ENCODE measurements around the gene CFAP73. TPM values are rescaled to one million over a fixed set of nuclear protein-coding genes. Genes with fewer than 3 reads are reported as not detected.
"Not testable (repeated sequence)": the region's sequence is repeated elsewhere in the genome, so short reads cannot be mapped to it uniquely, and the experiment has no call there.

Gene CFAP73
- total RNA-seq, 1 donor from 2014 or later, result not detected

DNA sequence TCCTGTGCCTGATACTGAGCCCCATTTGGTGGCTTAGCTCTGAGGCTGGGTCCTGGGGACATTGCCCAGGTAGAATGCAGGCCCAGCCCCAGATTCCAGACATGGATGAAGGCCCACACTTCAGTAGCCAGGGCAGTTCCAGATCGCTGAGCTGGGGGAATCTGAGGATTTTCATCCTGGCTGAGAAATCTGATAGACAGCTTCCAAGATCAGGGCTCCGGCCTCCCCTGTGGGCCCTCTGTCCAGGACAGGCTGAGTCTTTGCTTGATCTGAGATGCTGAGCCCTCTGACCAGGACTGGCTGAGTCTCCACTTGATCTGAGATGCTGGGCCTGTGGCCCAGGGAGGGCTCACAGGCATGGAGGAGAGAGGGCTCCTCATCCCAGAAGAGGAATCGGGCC, 10.7 kb upstream of the CFAP73 start:
- no peak for FAIRE-seq

DNA sequence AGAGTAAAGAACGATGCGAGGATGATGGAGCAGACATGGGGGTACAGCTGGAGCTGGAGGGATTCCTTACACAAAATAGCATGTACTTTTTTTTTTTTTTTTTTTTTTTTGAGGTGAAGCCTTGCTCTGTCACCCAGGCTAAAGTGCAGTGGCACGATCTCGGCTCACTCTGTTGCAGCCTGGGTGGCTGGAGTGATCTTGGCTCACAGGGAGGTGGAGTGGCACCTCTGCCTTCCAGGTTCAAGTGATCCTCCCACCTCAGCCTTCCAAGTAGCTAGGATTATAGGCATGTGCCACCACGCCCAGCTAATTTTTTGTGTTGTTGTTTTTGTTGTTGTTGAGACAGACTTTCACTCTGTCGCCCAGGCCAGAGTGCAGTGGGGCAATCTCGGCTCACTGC, 8.8 kb upstream of the CFAP73 start:
- no peak for DNase-seq (ENCODE audit: low spot score in 2 of 2)
- FAIRE-seq, result no peak

More for the DNA sequence above, 10.7 kb upstream of the CFAP73 start:
- DNase-seq (ENCODE audit: low spot score in 2 of 2), result no peak

DNA sequence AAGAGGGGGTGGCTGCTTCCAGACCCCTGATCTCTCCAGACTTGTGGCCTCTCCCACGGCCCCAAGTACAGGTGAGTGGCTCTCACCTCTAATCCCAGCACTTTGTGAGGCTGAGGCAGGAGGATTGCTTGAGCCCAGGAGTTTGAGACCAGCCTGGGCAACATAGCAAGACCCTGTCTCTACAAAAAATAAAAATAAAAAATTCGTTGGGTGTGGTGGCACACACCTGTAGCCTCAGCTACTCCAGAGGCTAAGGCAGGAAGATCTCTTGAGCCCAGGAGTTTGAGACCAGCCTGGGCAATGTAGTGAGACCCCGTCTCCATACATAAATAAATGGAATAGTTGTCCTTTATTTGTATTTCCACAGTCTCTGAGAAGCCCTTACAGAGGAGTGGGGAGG, 7.8 kb upstream of the CFAP73 start:
- not testable (repeated sequence) for FAIRE-seq; DNase-seq (ENCODE audit: low spot score in 2 of 2)

DNA sequence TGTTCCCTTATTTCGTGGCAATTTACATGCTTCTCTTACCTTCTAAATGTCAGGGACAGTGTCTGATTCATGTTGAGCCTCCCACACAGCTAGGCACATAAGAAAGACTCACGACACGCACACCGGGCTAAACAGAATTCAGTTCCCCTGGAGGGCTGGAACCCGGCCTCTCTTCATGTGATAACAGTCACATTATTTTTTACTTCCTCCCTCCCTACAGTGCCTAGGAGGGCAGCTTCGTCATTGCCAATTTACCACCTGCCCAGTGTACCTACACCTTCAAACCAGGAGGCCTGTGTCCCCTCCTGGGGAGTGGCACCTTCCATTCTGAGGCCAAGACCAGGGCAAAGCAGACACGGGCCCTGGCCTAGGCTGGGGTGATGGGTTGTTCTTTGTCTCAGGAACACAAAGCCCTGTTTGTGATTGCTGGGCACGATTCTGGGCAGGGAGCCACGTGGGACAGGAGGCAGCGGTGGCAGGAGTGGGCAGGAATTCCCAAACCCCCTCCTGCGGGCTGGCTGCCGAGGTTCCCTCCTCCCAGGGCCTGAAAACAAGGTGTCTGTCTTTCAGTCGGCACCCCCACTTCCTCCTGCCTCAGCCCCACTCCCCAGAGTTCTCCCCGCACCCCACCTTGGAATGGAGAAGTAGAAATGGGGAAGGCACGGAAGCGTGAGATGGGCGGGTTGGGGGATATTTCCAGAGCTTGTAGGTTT, 7.2 kb upstream of the CFAP73 start:
- FAIRE-seq (no peak), DNase-seq (ENCODE audit: low spot score in 2 of 2) (peak in 1 of 2 donors; percentile 70)

DNA sequence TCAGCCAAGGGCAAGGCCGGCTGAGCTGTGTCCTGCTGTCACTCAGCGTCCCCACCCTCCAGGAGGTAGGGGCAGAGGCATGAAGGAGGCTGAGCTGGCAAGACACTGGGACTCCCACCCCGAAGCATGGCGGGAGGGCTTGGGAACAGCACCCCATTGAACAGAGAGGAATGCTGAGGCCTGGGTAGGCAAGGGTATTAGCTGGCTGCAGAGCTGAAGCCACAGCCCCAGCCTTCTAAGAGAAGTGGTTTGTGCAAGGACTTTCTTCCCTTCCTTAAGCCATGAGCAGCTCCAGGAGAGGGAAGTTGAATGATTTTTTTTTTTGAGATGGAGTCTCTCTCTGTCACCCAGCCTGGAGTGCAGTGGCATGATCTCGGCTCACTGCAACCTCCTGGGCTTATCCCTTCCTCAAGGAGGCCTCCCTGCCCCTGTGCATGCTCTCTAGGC, 6.6 kb upstream of the CFAP73 start:
- DNase-seq (ENCODE audit: low spot score in 2 of 2) (no peak), FAIRE-seq (no peak)

DNA sequence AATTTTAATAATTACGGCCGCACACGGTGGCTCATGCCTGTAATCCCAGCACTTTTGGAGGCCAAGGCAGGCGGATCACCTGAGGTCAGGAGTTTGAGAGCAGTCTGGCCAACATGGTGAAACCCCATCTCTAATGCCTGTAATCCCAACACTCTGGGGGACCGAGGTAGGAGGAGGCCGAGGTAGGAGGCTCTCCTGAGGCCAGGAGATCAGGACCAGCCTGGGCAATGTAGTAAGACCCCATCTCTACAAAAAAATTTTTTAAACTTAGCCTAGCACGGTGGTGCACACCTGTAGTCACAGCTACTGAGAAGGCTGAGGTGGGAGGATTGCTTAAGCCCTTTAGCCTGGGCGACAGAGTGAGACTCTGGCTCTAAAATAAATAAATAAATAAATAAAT, 5.6 kb upstream of the CFAP73 start:
- no peak for FAIRE-seq
- no peak for DNase-seq (ENCODE audit: low spot score in 2 of 2)

DNA sequence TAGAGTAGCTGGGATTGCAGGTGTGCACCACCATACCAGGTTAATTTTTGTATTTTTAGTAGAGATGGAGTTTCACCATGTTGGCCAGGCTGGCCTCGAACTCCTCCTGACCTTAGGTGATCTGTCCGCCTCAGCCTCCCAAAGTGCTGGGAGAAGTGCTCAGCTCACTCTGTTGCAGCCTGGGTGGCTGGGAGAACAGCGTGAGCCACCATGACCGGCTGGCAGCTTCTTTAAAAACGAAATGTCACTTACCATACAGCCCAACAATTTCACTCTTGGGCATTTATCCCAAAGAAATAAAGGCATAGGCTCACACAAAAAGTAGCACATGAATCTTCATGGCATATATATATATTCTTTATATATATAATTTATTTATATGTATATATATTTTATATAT, 4.7 kb upstream of the CFAP73 start:
- DNase-seq (ENCODE audit: low spot score in 2 of 2), result no peak
- FAIRE-seq, result no peak

DNA sequence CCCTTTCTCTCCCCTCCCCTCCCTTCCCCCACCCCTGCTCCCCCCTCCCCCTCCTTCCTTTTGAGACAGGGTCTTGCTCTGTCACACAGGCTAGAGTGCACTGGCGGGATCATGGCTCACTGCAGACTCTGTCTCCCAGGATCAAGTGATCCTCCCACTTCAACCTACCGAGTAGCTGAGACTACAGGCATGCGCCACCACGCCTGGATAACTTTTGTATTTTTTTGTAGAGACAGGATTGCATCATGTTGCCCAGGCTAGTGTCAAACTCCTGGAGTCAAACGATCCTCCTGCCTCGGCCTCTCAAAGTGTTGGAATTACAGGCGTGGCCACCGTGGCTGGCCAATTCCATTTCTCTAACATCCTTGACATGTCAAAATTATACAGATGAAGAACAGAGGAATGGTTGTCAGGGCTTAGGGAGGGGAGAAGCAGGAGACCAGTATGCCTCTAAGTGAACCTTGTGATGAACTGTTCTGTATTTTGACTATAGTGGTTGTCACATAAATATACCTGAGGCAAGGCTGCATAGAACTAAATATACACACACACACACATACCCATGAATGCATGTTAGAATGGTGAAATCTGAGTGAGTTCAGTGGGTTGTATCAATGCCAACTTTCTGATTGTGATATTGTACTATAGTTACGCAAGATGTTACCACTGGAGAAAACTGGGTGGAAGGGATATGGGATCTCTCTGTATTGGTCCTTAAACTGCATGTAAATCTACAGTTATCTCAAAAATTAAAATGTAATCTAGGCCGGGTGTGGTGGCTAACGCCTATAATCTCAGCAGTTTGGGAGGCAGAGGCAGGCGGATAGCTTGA, 3.6 kb upstream of the CFAP73 start:
- FAIRE-seq, result no peak
- DNase-seq (ENCODE audit: low spot score in 2 of 2), result no peak

DNA sequence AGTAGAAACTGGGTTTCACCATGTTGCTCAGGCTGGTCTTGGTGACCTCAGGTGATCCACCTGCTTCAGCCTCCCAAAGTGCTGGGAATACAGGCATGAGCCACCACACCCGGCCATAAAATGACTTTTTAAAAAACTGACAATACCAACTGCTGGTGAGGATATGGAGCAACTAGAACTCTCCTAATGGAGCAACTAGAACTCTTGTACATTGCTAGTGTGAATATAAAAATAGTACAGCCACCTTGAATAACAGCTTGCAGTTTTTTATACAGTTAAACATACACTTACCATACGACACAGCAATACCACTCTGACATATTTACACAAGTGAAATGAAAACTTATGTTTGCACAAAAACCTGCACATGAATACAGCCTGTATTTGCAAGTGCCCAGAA, 2.5 kb upstream of the CFAP73 start:
- no peak for FAIRE-seq

DNA sequence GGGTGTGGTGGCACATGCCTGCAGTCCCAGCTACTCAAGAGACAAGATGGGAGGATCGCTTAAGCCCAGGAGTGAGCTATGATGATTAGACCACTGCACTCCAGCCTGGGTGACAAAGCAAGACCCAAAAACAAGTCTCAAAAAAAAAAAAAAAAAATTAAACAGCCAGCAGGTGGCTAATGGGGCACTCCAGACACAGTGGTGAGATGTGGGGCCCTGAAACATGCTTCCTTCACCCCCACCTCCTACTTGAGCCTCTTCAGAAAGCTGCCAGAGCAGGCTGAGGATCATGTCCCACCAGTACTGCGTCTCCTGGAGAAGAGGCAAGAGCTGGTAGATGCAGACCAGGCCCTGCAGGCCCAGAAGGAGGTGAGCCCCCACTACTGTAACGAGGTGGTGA, 2.1 kb downstream of the CFAP73 start:
- no peak for FAIRE-seq
- no peak for DNase-seq (ENCODE audit: low spot score in 2 of 2)

More for the DNA sequence above, 2.5 kb upstream of the CFAP73 start:
- DNase-seq (ENCODE audit: low spot score in 2 of 2), result no peak

DNA sequence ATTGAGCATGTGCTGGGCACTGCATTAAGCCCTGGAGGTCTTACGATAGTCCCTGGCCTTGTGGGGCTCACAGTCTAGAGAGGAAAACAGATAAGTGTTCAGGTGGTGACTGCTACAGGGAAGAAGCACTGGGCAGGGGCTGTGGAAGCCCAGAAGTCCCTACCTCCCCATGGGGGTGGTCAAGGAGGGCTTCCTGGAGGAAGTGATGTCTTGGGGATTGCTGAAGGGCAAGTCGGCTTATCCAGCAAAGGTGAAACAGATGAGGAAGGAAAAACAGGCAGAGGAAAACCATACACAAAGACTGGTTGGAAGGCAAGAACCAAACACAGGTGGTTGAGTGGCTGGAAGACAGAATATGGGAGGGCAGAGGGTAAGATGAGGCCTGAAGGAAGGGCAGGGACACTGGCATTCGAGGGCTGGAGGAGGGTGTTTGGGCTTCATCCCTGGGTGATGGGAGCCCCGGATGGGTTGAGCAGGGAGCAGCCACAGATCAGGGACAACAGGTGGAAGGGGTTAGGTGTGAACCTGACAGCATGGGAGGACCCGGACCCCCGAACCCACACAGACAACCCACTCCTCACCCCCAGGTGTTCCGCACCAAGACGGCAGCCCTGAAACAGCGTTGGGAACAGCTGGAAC, 2.8 kb downstream of the CFAP73 start:
- FAIRE-seq (no peak), DNase-seq (ENCODE audit: low spot score in 2 of 2) (no peak)

DNA sequence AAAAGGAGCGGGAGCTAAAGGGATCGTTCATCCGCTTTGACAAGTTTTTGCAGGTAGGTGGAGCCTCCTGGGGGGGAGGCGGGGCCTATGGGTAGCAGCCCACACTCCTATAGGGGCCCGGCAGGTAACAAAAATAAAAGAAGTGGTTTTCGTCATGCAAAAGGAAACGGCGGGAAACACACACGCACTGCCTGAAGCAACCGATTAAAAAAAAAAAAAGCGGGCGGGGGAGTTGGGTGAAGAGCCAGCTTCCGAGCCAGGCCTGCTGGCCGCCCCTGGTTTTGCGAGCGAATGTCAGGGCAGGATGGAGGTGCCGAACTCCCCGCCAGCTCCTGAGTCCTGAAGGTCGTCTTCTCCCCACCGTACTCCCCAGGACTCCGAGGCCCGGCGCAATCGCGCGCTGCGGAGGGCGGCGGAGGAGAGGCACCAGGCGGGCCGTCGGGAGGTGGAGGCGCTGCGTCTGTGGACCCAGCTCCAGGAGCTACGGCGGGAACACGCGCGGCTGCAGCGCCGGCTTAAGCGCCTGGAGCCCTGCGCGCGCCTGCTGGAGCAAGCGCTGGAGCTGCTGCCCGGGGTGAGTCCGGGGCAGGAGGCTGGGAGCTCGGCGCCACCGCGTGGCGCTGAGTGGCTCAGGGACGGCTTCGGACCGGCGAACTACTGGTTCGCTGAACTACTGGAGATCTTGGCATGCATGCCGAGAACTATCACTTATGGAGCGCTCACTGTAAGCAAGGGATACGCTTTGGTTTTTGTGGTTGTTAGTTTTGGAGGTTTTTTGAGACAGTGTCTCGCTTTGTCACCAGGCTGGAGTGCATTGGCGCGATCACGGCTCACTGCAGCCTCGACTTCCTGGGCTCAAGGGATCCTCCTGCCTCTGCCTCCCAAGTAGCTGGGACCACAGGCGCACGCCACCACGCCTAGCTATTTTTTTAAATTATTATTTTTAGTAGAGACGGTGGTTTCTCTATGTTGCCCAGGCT, 3.6 kb downstream of the CFAP73 start:
- peak; percentile 86 to 89 for DNase-seq (ENCODE audit: low spot score in 2 of 2)
- FAIRE-seq, result no peak

DNA sequence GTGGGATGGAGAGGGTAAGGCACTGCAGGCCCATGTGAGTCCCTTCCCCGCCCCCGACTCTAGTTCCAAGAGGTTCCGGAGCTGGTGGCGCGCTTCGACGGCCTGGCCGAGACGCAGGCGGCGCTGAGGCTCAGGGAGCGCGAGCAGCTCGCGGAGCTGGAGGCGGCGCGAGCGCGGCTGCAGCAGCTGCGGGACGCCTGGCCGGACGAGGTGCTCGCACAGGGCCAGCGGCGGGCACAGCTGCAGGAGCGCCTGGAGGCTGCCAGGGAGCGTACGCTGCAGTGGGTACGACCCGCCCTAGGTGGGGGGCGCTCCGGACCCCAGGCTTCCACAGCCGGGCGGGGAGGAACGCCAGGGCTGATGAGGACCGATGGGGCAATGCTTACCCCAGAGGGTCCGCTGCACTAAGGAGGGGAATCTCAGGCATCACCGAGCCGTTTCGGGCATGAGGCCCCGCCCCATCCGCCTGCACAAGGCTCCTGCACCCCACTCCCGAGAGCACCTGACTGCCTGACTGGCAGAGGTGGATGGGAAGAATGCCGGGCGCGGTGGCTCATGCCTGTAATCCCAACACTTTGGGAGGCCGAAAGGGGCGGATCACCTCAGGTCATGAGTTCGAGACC, 4.9 kb downstream of the CFAP73 start:
- no peak for FAIRE-seq
- DNase-seq (ENCODE audit: low spot score in 2 of 2), result no peak

DNA sequence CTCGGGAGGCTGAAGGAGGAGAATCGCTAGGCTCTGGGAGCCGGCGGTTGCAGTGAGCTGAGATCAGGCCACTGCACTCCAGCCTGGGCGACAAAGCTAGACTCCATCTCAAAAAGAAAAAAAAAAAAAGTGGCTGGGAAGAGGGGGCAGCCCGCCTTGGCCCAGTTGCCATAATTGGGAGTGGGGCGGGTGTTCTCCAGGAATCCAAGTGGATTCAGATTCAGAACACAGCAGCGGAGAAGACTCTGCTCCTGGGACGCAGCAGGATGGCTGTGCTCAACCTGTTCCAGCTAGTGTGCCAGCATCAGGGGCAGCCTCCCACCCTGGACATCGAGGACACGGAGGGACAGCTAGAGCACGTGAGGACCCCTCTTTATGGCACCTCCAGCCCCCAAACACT, 5.5 kb downstream of the CFAP73 start:
- no peak for FAIRE-seq
- no peak for DNase-seq (ENCODE audit: low spot score in 2 of 2)

DNA sequence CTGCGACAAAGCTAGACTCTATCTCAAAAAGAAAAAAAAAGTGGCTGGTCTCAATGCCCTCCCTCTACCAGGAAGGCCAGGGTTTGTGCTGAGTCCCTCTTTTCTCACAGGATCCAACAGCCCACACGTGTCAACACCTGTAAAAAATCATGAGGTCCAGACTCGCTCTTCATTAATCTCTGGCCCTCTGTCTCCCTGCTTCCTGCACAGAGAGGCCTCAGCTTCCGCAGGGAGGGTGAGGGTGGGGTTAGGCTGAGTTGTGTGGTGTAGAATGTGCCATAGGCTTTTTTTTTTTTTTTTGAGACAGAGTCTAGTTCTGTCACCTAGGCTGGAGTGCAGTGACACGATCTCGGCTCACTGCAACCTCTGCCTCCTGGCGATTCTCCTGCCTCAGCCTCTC, 6.1 kb downstream of the CFAP73 start:
- DNase-seq (ENCODE audit: low spot score in 2 of 2) (no peak), FAIRE-seq (no peak)

DNA sequence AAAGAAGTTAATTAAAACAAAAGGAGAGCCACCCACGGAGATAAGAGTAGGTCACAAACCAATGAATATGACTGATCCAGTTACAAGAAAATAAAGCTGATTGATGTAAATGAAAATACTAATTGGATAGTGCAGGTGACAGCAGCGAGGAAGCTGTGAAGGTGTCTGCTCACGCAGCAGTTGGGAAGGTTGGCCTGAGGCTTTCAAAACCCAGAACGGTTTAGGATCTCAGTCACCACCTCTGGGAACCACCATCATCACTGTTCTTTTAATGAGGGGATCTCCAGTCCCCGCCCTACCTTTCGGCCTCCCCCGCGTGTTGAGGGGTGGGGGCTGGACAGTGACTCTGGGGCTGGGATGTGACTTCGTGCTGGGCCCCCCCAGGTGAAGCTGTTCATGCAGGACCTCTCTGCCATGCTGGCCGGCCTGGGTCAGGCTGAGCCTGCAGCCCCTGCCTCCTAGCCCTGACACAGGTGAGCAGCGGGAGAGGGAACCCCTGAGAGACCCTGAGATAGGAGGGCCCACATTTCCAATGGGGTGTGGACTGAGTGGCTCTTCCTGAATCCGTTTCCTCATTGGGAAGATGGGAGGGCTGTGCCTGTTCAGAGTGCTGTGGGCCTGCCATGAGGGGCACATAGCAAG, 7.8 kb downstream of the CFAP73 start:
- FAIRE-seq (no peak), DNase-seq (ENCODE audit: low spot score in 2 of 2) (no peak)

DNA sequence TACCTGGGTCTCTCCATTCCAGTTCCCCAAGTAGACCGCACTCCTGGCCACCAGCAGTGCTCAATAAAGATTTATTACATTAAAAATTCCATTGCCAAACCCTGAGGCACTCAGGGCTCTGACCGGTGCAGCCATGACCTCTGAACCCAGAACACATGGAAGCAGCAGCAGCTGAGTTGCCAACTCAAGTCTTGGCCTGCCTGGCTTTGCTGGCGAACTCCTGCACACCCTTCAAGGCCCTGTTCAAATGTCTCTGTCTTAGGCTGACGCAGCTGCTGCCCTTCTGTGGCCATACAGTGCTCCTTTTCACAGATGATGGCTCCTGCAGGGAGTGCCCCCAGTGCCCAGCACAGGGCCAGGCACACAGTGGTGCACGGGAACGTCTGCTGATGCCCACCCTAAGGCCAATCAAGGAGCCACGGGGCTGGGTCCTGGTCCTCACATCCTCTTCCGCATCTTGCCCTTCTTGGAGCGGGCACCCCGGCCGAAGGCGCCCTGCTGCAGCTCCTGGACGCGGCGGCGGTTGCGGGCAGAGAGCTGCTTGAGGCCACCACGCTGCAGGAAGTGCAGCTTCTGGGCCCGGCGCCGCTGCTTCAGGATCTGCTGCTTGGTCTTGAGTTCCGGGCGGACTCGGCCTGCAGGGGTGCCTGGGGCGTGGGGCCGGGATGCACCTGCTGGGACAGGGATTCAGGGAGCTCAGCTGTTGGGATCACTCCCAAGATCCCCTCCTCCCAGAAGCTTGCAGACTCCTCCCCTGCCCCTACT, 9.1 kb downstream of the CFAP73 start:
- FAIRE-seq, result no peak

DNA sequence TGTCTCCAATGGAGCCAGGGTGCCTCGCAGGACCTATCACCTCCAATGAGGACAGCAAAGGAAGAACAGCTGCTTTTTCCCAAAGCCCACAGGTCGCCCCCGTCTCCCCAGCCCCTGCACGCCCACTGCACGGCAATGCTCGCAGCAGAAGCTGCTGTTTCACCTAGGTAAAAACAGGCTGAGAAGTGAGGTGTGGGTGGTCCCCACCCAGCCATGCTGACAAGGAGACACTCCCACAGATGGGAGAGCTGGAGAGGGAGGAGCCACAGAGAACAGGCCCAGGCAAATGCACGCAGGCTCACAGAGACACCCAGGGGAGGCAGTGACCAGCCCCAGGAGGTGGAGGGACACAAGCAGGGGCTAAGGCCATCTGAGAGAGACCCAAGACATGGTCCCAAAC, 10.4 kb downstream of the CFAP73 start:
- FAIRE-seq (no peak), DNase-seq (ENCODE audit: low spot score in 2 of 2) (no peak)

More for the DNA sequence above, 9.1 kb downstream of the CFAP73 start:
- no peak for DNase-seq (ENCODE audit: low spot score in 2 of 2)

Measured in frontal cortex (tissue), 4 donors.